Lower lobe of right lung (tissue), 2 donors: Measurements from ENCODE around the gene ZNF438. TPM values are rescaled to one million over a fixed set of nuclear protein-coding genes. Genes with fewer than 3 reads are reported as not detected.

Source experiments
- ATAC-seq, 2 donors: fragments of 200-7000 bp; cut with Tn5 transposase; one replicate each; pipeline ENCODE4 v1.9.1; 2020 to 2022; ENCODE audit warnings: mild to moderate bottlenecking in 2 of 2, moderate library complexity in 2 of 2
- DNase-seq: peaks from one replicate; pipeline ENCODE4 v3.0.0-alpha.2; 2020
- H3K27ac ChIP-seq: fragments of 200-600 bp; one replicate; pipeline ENCODE4 v1.8.0; 2022
- H3K27me3 ChIP-seq: fragments of 200-600 bp; one replicate; pipeline ENCODE4 v1.8.0; 2022; ENCODE audit warnings: low read depth
- H3K36me3 ChIP-seq: fragments of 200-600 bp; one replicate; pipeline ENCODE4 v1.8.0; 2022; ENCODE audit warnings: mild to moderate bottlenecking
- H3K4me1 ChIP-seq: fragments of 200-600 bp; one replicate; pipeline ENCODE4 v1.8.0; 2022
- H3K4me3 ChIP-seq: fragments of 200-600 bp; one replicate; pipeline ENCODE4 v1.8.0; 2022; ENCODE audit warnings: mild to moderate bottlenecking
- H3K9me3 ChIP-seq: fragments of 200-600 bp; one replicate; pipeline ENCODE4 v1.8.0; 2022
- intact Hi-C: fragments of 100-400 bp; cut with DNase I; formaldehyde crosslinking; loops from one replicate; pipeline ENCODE4 v1.11.0; 2022
- total RNA-seq: library from RNA; stranded (reverse); fragmentation: NEBNext Ultra II Directional; extraction: Animal tissue kit (Norgen Biotek cat#: 25700); gene quantifications from one replicate; pipeline ENCODE4 v1.2.1, GENCODE V29; 2021
- TF ChIP-seq, protein P1 (sequence below): fragments of 200-600 bp; IDR thresholded peaks from one replicate; pipeline ENCODE4 v1.8.0; 2022; ENCODE audit warnings: antibody characterized with exemption, mild to moderate bottlenecking
- donor health status: DM: no; HTN: yes; CAD: no; lungs with severe emphysema.

Gene ZNF438
- total RNA-seq, 1 donor from 2014 or later = 15.2 TPM

GRCh38 chr10:30849231-30850035 lies 182.2 kb downstream of the ZNF438 start:
- no peak for ATAC-seq
- H3K27me3 ChIP-seq = no peaks in the 10 kb centered on the region

GRCh38 chr10:30848396-30849032 lies 183.2 kb downstream of the ZNF438 start:
- TF ChIP-seq, protein P1, sequence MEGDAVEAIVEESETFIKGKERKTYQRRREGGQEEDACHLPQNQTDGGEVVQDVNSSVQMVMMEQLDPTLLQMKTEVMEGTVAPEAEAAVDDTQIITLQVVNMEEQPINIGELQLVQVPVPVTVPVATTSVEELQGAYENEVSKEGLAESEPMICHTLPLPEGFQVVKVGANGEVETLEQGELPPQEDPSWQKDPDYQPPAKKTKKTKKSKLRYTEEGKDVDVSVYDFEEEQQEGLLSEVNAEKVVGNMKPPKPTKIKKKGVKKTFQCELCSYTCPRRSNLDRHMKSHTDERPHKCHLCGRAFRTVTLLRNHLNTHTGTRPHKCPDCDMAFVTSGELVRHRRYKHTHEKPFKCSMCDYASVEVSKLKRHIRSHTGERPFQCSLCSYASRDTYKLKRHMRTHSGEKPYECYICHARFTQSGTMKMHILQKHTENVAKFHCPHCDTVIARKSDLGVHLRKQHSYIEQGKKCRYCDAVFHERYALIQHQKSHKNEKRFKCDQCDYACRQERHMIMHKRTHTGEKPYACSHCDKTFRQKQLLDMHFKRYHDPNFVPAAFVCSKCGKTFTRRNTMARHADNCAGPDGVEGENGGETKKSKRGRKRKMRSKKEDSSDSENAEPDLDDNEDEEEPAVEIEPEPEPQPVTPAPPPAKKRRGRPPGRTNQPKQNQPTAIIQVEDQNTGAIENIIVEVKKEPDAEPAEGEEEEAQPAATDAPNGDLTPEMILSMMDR = no peak
- ATAC-seq = no peak
- intact Hi-C loops = no loop called here

More at GRCh38 chr10:30849231-30850035, 182.2 kb downstream of the ZNF438 start:
- Histone ChIP-seq H3K36me3 (peaks cover 35% of the 10 kb centered on the region), H3K4me3 (no peak overlapping the region), H3K4me1 (no peaks in the 10 kb centered on the region), H3K9me3 (no peaks in the 10 kb centered on the region), H3K27ac (no peak overlapping the region)
- TF ChIP-seq, protein P1 = no peak
- intact Hi-C loops = no loop called here
- DNase-seq = no peak

DNA sequence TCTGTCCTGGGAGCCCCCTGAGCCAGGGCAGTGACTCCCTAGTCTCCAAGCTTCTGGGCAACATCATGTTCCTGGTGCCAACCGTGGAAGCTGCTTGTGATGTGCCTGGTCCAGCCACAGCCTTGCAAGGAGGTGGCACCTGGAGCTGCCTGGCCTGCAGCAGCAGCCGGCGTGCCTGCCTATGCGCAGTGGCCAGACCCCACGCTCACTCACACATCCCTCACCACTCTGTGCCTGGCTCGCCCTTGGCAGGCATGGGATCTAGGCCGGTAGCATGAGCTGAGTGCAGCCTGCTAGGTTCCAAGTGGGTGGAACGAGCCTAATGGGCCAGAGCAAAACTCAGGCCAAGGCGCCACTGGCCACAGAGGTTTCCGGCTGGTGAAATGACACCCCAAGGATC lies 184.0 kb downstream of the ZNF438 start:
- Histone ChIP-seq H3K4me3 (no peak overlapping the region), H3K9me3 (no peaks in the 10 kb centered on the region), H3K27me3 (no peaks in the 10 kb centered on the region), H3K36me3 (peaks cover 35% of the 10 kb centered on the region), H3K27ac (no peak overlapping the region), H3K4me1 (no peaks in the 10 kb centered on the region)
- DNase-seq (no peak), ATAC-seq (no peak)
- intact Hi-C loops = no loop called here
- TF ChIP-seq, protein P1 = no peak

More at GRCh38 chr10:30848396-30849032, 183.2 kb downstream of the ZNF438 start:
- H3K27me3 ChIP-seq = no peaks in the 10 kb centered on the region
- no peak overlapping the region for H3K4me3 ChIP-seq
- no peak overlapping the region for H3K27ac ChIP-seq
- peaks cover 35% of the 10 kb centered on the region for H3K36me3 ChIP-seq
- H3K4me1 ChIP-seq = no peaks in the 10 kb centered on the region
- DNase-seq = no peak
- no peaks in the 10 kb centered on the region for H3K9me3 ChIP-seq

DNA sequence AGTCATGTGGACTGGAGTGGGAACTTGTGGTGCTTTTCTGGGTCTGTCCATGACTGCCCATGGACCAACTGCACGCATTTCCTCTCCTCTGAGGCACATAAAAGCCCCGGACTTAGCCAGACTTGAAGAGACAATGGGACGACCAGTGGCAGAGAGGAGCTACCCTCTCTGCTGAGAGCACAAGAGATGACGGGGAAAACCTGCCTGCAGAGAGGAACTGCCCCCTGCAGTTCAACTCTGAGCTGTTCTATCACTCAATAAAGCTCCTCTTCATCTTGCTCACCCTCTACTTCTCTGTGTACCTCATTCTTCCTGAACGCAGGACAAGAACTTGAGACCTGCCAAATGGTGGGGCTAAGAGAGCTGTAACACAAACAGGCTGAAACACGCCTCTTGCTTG lies 184.5 kb downstream of the ZNF438 start:
- H3K27me3 ChIP-seq = no peaks in the 10 kb centered on the region
- intact Hi-C loops = no loop called here
- DNase-seq (no peak), ATAC-seq (no peak)
- no peaks in the 10 kb centered on the region for H3K9me3 ChIP-seq
- TF ChIP-seq, protein P1 = no peak
- H3K4me1 ChIP-seq = no peaks in the 10 kb centered on the region
- no peak overlapping the region for H3K27ac ChIP-seq
- H3K36me3 ChIP-seq = peaks cover 35% of the 10 kb centered on the region
- H3K4me3 ChIP-seq = no peak overlapping the region

- no peaks in the 10 kb centered on the region for H3K9me3 ChIP-seq
- no peaks in the 10 kb centered on the region for H3K4me1 ChIP-seq
- peaks cover 35% of the 10 kb centered on the region for H3K36me3 ChIP-seq
- no peaks in the 10 kb centered on the region for H3K27me3 ChIP-seq
- intact Hi-C loops = no loop called here
- no peak overlapping the region for H3K4me3 ChIP-seq
- no peak for ATAC-seq
- no peak overlapping the region for H3K27ac ChIP-seq
- no peak for DNase-seq
- TF ChIP-seq, protein P1 = no peak
Observed at GRCh38 chr10:30846710-30847109, 185.0 kb downstream of the ZNF438 start.
